ENCODE results near the gene TUB.

TUB gene

DNA sequence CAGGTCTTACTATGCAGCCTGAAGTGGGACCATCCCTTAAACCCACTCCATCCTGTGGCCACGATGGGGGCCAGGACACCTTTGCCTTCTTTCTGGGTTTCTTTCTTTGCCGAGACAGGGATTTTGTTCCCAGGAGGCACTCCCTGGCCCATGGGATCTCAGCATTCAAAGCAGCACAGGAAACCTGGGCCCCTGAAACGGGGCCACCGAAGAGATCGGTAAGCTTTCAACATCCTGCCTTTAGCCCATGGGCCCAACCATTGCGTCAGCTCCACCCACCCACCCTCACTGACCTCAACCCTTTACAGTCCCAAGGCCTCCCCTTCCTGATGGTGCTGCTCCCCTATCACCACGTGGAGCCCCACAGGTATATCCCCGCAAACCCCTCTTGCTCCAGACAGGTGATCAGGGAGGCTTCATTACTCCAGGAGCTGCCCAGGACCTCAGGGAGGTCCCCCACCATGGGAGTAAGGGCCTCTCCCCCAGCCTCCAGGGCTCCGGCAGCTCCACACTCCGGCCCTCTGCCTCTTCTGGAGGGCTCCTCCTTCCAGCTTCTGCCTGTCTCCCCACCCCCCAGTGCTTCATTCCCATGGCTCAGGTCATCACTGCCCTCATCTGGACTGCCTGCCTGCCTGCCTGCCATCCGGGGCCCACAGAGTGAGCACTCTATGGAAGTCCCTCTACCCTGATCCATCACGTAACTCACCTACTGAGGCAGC lies 42.0 kb upstream of the TUB start:
- TF ChIP-seq, protein P1, sequence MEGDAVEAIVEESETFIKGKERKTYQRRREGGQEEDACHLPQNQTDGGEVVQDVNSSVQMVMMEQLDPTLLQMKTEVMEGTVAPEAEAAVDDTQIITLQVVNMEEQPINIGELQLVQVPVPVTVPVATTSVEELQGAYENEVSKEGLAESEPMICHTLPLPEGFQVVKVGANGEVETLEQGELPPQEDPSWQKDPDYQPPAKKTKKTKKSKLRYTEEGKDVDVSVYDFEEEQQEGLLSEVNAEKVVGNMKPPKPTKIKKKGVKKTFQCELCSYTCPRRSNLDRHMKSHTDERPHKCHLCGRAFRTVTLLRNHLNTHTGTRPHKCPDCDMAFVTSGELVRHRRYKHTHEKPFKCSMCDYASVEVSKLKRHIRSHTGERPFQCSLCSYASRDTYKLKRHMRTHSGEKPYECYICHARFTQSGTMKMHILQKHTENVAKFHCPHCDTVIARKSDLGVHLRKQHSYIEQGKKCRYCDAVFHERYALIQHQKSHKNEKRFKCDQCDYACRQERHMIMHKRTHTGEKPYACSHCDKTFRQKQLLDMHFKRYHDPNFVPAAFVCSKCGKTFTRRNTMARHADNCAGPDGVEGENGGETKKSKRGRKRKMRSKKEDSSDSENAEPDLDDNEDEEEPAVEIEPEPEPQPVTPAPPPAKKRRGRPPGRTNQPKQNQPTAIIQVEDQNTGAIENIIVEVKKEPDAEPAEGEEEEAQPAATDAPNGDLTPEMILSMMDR (IDR thresholded peaks at IDR 0.05; ENCODE audit: borderline replicate concordance, insufficient read depth, low read depth, low read length), result no peak
- H3K4me3 ChIP-seq (ENCODE audit: low read depth, low read length), result no peak overlapping the region

DNA sequence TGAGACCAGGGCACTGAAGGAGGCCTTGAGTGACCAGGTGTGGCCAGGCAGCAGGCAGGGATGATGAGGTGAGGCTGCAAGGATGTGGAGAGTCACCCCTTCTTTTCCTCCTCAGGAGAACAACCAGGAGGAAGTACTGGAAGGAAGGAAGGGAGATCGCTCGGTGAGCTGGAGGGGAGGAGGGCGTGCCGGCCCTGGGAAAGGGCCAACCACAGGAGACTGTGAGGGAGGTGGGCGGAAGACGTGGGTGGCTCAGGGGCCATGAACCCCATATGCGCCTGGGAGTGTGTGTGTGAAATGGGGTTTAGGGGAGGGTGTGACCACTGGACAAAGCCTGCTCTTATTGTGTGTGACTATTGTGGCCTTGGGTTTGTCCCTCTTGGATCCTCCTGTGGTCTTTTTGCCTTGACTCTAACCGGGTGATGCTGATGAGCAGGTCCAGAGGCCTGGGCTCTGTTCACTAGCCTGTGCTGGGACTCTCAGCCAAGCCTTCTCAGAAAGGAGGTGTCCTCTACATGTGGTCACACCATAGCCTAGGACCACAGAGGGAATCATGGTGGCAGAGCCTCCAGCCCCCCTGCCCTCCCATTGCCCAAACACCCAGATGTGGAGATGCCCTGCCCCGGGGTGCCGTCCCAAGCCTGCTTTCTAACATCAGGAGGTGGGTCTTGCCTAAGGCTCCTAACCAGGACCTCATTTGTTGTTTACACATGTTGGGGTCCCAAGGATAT lies 41.3 kb upstream of the TUB start:
- TF ChIP-seq, protein P1 (IDR thresholded peaks at IDR 0.05; ENCODE audit: borderline replicate concordance, insufficient read depth, low read depth, low read length), result no peak
- no peak overlapping the region for H3K4me3 ChIP-seq (ENCODE audit: low read depth, low read length)

DNA sequence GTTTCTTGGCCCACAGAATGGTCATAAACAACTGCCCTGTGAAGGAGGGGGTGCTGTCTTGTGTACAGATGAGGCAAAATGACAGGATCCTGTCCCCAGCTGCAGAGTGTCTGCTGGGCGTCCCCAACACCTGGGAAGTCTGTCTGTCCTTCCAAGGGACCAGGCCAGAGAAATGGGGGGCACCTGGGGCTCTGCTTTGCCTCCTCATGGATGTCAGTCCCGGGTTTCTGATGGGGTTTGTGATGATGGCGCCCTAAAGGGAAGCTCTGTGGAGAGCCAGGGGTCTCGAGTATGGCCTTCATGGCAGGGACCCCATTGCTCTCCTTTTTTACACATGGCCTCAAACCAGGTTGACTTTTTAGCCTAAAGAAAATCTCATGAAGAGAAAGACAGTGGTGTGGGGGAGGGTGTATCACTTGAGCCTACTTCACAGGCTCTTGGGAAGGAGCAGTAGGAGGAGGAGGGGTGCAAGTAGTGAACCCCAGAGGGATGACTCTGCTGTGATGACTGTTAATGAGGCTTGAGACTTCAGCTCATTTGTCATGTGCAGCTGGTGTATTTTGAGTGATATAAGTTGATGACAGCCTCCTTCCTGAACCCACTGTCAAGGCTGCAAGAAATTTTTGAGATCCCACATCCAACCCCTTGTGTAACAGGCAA lies 40.6 kb upstream of the TUB start:
- H3K4me3 ChIP-seq (ENCODE audit: low read depth, low read length), result no peak overlapping the region
- TF ChIP-seq, protein P1 (IDR thresholded peaks at IDR 0.05; ENCODE audit: borderline replicate concordance, insufficient read depth, low read depth, low read length), result no peak

DNA sequence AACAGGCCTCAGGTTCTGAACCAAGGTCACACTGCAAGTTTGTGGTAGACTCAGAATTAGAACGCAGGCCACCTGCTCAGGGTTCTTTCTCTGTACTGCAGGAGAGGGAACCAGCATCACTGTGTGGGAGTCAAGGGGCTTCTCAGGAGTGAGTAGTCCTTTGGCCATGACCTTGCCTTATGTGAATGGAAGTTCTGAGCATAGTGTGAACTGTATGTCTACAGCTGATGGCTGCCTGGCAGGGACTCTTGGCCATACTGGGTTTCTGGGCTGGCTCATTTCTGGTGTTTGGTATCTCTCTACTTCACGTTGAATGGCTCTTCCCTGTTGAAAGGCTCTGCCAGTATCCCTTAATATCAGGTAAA lies 40.1 kb upstream of the TUB start:
- TF ChIP-seq, protein P1 (IDR thresholded peaks at IDR 0.05; ENCODE audit: borderline replicate concordance, insufficient read depth, low read depth, low read length), result no peak
- no peak overlapping the region for H3K4me3 ChIP-seq (ENCODE audit: low read depth, low read length)

DNA sequence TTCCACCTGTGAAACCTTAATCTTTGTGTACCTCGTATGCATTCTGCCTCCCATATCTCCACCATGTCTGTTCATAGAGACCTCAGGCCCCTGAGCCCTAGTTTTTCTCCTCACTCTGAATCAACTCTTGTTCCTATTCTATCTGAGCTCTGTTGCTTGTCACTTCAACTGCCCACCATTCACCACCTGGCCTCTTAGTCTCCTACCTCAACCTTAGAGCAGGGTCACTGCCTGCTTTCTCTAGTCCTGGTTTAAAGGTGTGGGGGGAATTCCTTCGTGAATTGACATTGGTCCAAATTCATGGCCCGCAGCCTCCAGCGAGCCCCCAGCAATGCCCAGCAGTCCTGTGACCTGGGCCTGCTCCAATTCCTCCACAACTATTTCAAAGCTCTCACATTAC lies 39.4 kb upstream of the TUB start:
- TF ChIP-seq, protein P1 (IDR thresholded peaks at IDR 0.05; ENCODE audit: borderline replicate concordance, insufficient read depth, low read depth, low read length), result no peak
- H3K4me3 ChIP-seq (ENCODE audit: low read depth, low read length), result no peak overlapping the region

DNA sequence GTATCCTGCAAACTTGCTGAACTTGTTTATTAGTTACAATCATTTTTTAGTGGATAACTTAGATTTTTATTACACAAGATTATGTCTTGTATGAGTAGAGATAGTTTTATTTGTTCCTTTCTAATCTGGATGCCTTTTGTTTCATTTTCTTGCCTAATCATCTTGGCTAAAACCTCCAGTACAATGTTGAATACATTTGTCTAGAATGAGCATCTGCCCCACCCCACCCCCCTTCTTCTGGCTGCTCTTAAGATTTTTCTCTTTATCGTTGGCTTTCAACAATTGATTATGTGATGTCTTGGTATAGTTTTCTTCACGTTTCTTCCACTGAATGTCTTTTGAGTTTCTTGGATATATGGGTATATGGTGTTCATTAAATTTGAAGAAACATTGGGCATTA lies 37.3 kb upstream of the TUB start:
- TF ChIP-seq, protein P1 (IDR thresholded peaks at IDR 0.05; ENCODE audit: borderline replicate concordance, insufficient read depth, low read depth, low read length), result no peak
- no peak overlapping the region for H3K4me3 ChIP-seq (ENCODE audit: low read depth, low read length)

Data from GM12875 (cell line).